WI38 (cell line): Measurements from ENCODE around the gene CADM2.

Source experiments
- H3K4me3 ChIP-seq: 2 replicates; pipeline ENCODE4 v1.5.1; 2011; ENCODE audit warnings: low read depth, mild to moderate bottlenecking, control low read depth, low read length
- CTCF ChIP-seq: IDR thresholded peaks from 2 replicates; pipeline ENCODE4 v1.5.1; 2012; ENCODE audit warnings: low read depth, mild to moderate bottlenecking, control low read depth, low read length

CADM2 gene

GRCh38 chr3:85041001-85041400 is 82.2 kb downstream of the CADM2 start:
- no peak overlapping the region for H3K4me3 ChIP-seq
- no peak for TF ChIP-seq CTCF

- TF ChIP-seq CTCF, result no peak
- no peak overlapping the region for H3K4me3 ChIP-seq
These were observed 82.8 kb downstream of the CADM2 start for GRCh38 chr3:85041562-85042055.

GRCh38 chr3:85050821-85051220 is 92.0 kb downstream of the CADM2 start:
- no peak for TF ChIP-seq CTCF
- no peak overlapping the region for H3K4me3 ChIP-seq

- no peak for TF ChIP-seq CTCF
- H3K4me3 ChIP-seq, result no peak overlapping the region
These were observed 93.0 kb downstream of the CADM2 start for GRCh38 chr3:85051786-85052185.

GRCh38 chr3:85053626-85054025 is 94.8 kb downstream of the CADM2 start:
- TF ChIP-seq CTCF, result no peak
- no peak overlapping the region for H3K4me3 ChIP-seq

- no peak for TF ChIP-seq CTCF
These were observed 95.8 kb downstream of the CADM2 start for GRCh38 chr3:85054579-85054978.

GRCh38 chr3:85068911-85069310 is 110.1 kb downstream of the CADM2 start:
- H3K4me3 ChIP-seq, result no peak overlapping the region
- TF ChIP-seq CTCF, result no peak

More at GRCh38 chr3:85054579-85054978, 95.8 kb downstream of the CADM2 start:
- no peak overlapping the region for H3K4me3 ChIP-seq
